Esophagus squamous epithelium (tissue), 4 donors: ENCODE measurements around the gene MED13L.

Experiments used
- CTCF ChIP-seq, 6 experiments: fragments of 450-650 bp in 4 of 6; fragments of 200-600 bp in 2 of 6; sonication (generic) in 2 of 6; IDR thresholded peaks; one replicate each; pipeline ENCODE4 v1.5.1; 2016 to 2019; ENCODE audit warnings: antibody characterized with exemption in 6 of 6, mild to moderate bottlenecking in 4 of 6, moderate library complexity in 4 of 6
- POLR2A ChIP-seq, 4 donors: fragments of 450-650 bp; IDR thresholded peaks; one replicate each; pipeline ENCODE4 v1.6.1; 2017; ENCODE audit warnings: antibody characterized with exemption in 4 of 4, mild to moderate bottlenecking in 4 of 4, moderate library complexity in 3 of 4

DNA sequence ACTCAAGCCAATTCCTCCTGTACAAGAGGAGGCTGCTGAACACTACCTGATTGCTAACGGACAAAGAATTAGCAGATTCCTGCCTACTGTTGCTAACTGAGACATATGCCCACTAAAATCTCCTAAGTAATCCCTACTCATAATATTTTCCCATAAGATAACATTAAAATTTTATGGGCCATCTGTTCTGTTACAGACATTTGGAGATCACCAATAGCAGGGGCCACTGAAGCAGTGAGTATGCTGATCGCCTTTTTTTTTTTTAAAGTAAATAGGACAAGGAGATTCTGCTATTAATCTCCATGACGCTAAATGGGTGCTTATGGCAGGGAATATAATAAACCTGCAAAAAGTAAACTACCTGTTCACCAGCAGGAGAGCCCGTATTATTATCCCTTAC lies 292.9 kb downstream of the MED13L start:
- TF ChIP-seq CTCF (IDR thresholded peaks at IDR 0.05), result no peak
- TF ChIP-seq POLR2A (IDR thresholded peaks at IDR 0.05), result no peak
